A549 (cell line): ENCODE measurements around the gene NEGR1.

ENCODE experiments used
- EP300 ChIP-seq, 2 experiments: fragments of >200 bp; sonication (Bioruptor Twin); formaldehyde crosslinking; IDR thresholded peaks; 2 replicates in 1 of 2; 3 replicates in 1 of 2; pipeline ENCODE4 v1.6.1; 2016 to 2017
- FOSL2 ChIP-seq, 2 experiments: fragments of 450-650 bp in 1 of 2; fragments of >200 bp in 1 of 2; sonication (Bioruptor Twin) in 1 of 2; formaldehyde crosslinking; IDR thresholded peaks; 2 replicates each; pipeline versions ENCODE4 v1.5.0 to v1.6.1; 2016 to 2020; ENCODE audit warnings: mild to moderate bottlenecking in 1 of 2, moderate library complexity in 1 of 2
- KDM1A ChIP-seq: fragments of 200-600 bp; sonication (generic); IDR thresholded peaks from 2 replicates; pipeline ENCODE4 v1.6.1; 2016; ENCODE audit warnings: low read depth, mild to moderate bottlenecking
- MYC ChIP-seq: IDR thresholded peaks from 2 replicates; pipeline ENCODE4 v1.6.1; 2012; ENCODE audit warnings: mild to moderate bottlenecking, inconsistent platforms, low read length, improper control_type of control experiment, borderline replicate concordance
- POLR2A ChIP-seq: IDR thresholded peaks from 2 replicates; pipeline ENCODE4 v1.6.1; 2012; ENCODE audit warnings: mild to moderate bottlenecking, low read length
- RCOR1 ChIP-seq: fragments of 150-350 bp; IDR thresholded peaks from 2 replicates; pipeline ENCODE4 v1.6.1; 2014; ENCODE audit warnings: antibody characterized with exemption, low read length, low read depth
- RFX5 ChIP-seq: fragments of 450-650 bp; IDR thresholded peaks from 2 replicates; pipeline ENCODE4 v1.7.1; 2014; ENCODE audit warnings: antibody characterized with exemption, mild to moderate bottlenecking, moderate library complexity
- SMC3 ChIP-seq: fragments of >200 bp; sonication (Bioruptor Twin); formaldehyde crosslinking; IDR thresholded peaks from 3 replicates; pipeline ENCODE4 v1.6.1; 2018; ENCODE audit warnings: inconsistent platforms
- SREBF2 ChIP-seq: fragments of 450-650 bp; IDR thresholded peaks from 2 replicates; pipeline ENCODE4 v1.6.1; 2014; ENCODE audit warnings: mild to moderate bottlenecking, moderate library complexity
- TFCP2L1 ChIP-seq: fragments of 250-450 bp; sonication (Bioruptor Pico); IDR thresholded peaks from 2 replicates; pipeline ENCODE4 v1.5.0; 2021; ENCODE audit warnings: mild to moderate bottlenecking
- USF2 ChIP-seq: fragments of 450-650 bp; IDR thresholded peaks from 2 replicates; pipeline ENCODE4 v1.6.1; 2014; ENCODE audit warnings: antibody characterized with exemption
- TF ChIP-seq, protein P1 (sequence below): fragments of >200 bp; sonication (Bioruptor Twin); formaldehyde crosslinking; IDR thresholded peaks from 3 replicates; pipeline ENCODE4 v1.5.1; 2016
- TF ChIP-seq, protein P2 (sequence below): IDR thresholded peaks from 2 replicates; pipeline ENCODE4 v1.6.1; 2012

DNA sequence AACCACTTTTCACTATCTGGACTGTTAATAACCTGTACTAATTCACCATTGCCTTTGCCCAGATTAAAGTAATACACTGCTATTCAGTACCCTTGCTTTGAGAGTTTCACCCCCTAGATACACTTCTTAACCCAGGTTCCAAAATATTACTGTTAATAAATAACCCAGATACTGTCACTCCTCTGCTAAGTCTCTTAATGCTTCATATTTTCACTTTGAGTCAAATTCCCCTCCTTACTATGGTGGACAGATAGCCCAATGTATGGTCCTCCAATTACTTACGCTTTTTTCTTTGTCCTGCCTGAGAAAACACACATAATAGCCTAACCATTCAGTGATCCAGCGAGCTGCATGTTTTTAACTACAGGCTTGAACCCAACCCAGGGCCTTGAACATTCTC lies 152.5 kb downstream of the NEGR1 start:
- TF ChIP-seq, protein P1, sequence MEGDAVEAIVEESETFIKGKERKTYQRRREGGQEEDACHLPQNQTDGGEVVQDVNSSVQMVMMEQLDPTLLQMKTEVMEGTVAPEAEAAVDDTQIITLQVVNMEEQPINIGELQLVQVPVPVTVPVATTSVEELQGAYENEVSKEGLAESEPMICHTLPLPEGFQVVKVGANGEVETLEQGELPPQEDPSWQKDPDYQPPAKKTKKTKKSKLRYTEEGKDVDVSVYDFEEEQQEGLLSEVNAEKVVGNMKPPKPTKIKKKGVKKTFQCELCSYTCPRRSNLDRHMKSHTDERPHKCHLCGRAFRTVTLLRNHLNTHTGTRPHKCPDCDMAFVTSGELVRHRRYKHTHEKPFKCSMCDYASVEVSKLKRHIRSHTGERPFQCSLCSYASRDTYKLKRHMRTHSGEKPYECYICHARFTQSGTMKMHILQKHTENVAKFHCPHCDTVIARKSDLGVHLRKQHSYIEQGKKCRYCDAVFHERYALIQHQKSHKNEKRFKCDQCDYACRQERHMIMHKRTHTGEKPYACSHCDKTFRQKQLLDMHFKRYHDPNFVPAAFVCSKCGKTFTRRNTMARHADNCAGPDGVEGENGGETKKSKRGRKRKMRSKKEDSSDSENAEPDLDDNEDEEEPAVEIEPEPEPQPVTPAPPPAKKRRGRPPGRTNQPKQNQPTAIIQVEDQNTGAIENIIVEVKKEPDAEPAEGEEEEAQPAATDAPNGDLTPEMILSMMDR: no peak
- TF ChIP-seq USF2 (no peak), POLR2A (no peak), SMC3 (no peak), FOSL2 (IDR thresholded peaks at IDR 0.05) (no peak), FOSL2 (CRISPR knock-in tag; IDR thresholded peaks at IDR 0.05) (no peak), MYC (no peak), KDM1A (no peak), RCOR1 (no peak), EP300 (IDR thresholded peaks at IDR 0.05) (no peak), SREBF2 (no peak), RFX5 (no peak), TFCP2L1 (CRISPR knock-in tag) (no peak)
- TF ChIP-seq, protein P2, sequence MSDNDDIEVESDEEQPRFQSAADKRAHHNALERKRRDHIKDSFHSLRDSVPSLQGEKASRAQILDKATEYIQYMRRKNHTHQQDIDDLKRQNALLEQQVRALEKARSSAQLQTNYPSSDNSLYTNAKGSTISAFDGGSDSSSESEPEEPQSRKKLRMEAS: no peak
